ACHN (cell line): ENCODE measurements around the gene SAV1.

Experiments used
- DNase-seq: peaks from one replicate; pipeline ENCODE4 v3.0.0-alpha.2; 2015
- in situ Hi-C: cut with HindIII; loops from 2 replicates; pipeline ENCODE4 v1.10.0; 2017; ENCODE audit warnings: low sequenced_read_pairs, low pct_ligation_motif_present, low pct_unique_long_range_greater_than_20kb

Gene SAV1

GRCh38 chr14:50615552-50615951 lies 52.6 kb downstream of the SAV1 start:
- no peak for DNase-seq
- in situ Hi-C loops: no loop called here

GRCh38 chr14:50615056-50615455 lies 53.0 kb downstream of the SAV1 start:
- in situ Hi-C loops: no loop called here

GRCh38 chr14:50612806-50613205 lies 55.3 kb downstream of the SAV1 start:
- DNase-seq: no peak
- in situ Hi-C loops: no loop called here

More at GRCh38 chr14:50615056-50615455, 53.0 kb downstream of the SAV1 start:
- DNase-seq: no peak

- in situ Hi-C loops: no loop called here
- DNase-seq: no peak
These were observed 57.6 kb downstream of the SAV1 start for GRCh38 chr14:50610465-50610864.

GRCh38 chr14:50608302-50608851 lies 59.7 kb downstream of the SAV1 start:
- in situ Hi-C loops: no loop called here

GRCh38 chr14:50607761-50608160 lies 60.3 kb downstream of the SAV1 start:
- no peak for DNase-seq
- in situ Hi-C loops: no loop called here

More at GRCh38 chr14:50608302-50608851, 59.7 kb downstream of the SAV1 start:
- no peak for DNase-seq

GRCh38 chr14:50607181-50607580 lies 60.9 kb downstream of the SAV1 start:
- no peak for DNase-seq
- in situ Hi-C loops: no loop called here

GRCh38 chr14:50606468-50606867 lies 61.6 kb downstream of the SAV1 start:
- DNase-seq: no peak
- in situ Hi-C loops: no loop called here

GRCh38 chr14:50605766-50606165 lies 62.3 kb downstream of the SAV1 start:
- DNase-seq: no peak
- in situ Hi-C loops: no loop called here

GRCh38 chr14:50603565-50603964 lies 64.5 kb downstream of the SAV1 start:
- DNase-seq: no peak
- in situ Hi-C loops: no loop called here

GRCh38 chr14:50602035-50602434 lies 66.1 kb downstream of the SAV1 start:
- in situ Hi-C loops: no loop called here
- DNase-seq: no peak

- in situ Hi-C loops: no loop called here
- DNase-seq: no peak
These were observed 66.7 kb downstream of the SAV1 start for GRCh38 chr14:50601394-50601793.

GRCh38 chr14:50600849-50601248 lies 67.3 kb downstream of the SAV1 start:
- in situ Hi-C loops: no loop called here

GRCh38 chr14:50599700-50600444 lies 68.2 kb downstream of the SAV1 start:
- DNase-seq: peak; percentile 45

More at GRCh38 chr14:50600849-50601248, 67.3 kb downstream of the SAV1 start:
- no peak for DNase-seq

GRCh38 chr14:50598765-50599164 lies 69.3 kb downstream of the SAV1 start:
- in situ Hi-C loops: no loop called here
- DNase-seq: no peak

More at GRCh38 chr14:50599700-50600444, 68.2 kb downstream of the SAV1 start:
- in situ Hi-C loops: no loop called here

- in situ Hi-C loops: no loop called here
These were observed 73.4 kb downstream of the SAV1 start for GRCh38 chr14:50594577-50595316.

GRCh38 chr14:50590464-50590863 lies 77.6 kb downstream of the SAV1 start:
- in situ Hi-C loops: no loop called here
- DNase-seq: no peak

More at GRCh38 chr14:50594577-50595316, 73.4 kb downstream of the SAV1 start:
- DNase-seq: no peak
